GM12891 (cell line): ENCODE measurements around the gene SP1.

Experiments
- PAX5 ChIP-seq: IDR thresholded peaks from 2 replicates; pipeline ENCODE4 v1.6.1; 2011; ENCODE audit warnings: low read length, moderate library complexity, mild to moderate bottlenecking; ENCODE audit not compliant: insufficient read depth, severe bottlenecking
- POLR2A ChIP-seq: IDR thresholded peaks from 2 replicates; pipeline ENCODE4 v1.6.1; 2011; ENCODE audit warnings: low read depth, low read length, control low read depth
- POLR2AphosphoS5 ChIP-seq: IDR thresholded peaks from 2 replicates; pipeline ENCODE4 v1.6.1; 2011; ENCODE audit warnings: low read depth, low read length, control low read depth
- TAF1 ChIP-seq: IDR thresholded peaks from 2 replicates; pipeline ENCODE4 v1.6.1; 2011; ENCODE audit warnings: low read depth, low read length, control low read depth

GRCh38 chr12:53343449-53343848, 36.5 kb upstream of the SP1 start:
- TF ChIP-seq POLR2A (no peak), TAF1 (no peak), POLR2AphosphoS5 (no peak), PAX5 (no peak)
